Thoracic aorta (tissue), 2 donors: ENCODE data around the gene SSMEM1. TPM values are rescaled to one million over a fixed set of nuclear protein-coding genes. Genes with fewer than 3 reads are reported as not detected.
"Not testable (repeated sequence)": the region's sequence is repeated elsewhere in the genome, so short reads cannot be mapped to it uniquely, and the experiment has no call there.

Source experiments
- ATAC-seq: fragments of 150-250 bp; one replicate; pipeline ENCODE4 v1.8.0; 2017; ENCODE audit warnings: low read depth; ENCODE audit not compliant: insufficient number of reproducible peaks, low FRiP score
- DNase-seq: peaks from one replicate; pipeline ENCODE4 v3.0.0-alpha.2; 2020; ENCODE audit warnings: low spot score
- H3K27ac ChIP-seq, 2 donors: fragments of 200-600 bp; sonication (generic); 1 replicate in 1 of 2; 2 replicates in 1 of 2; pipeline ENCODE4 v1.5.1; 2016; ENCODE audit warnings: mild to moderate bottlenecking in 2 of 2, moderate library complexity in 2 of 2
- H3K27me3 ChIP-seq: fragments of 200-600 bp; sonication (generic); replicated peaks from 2 replicates; pipeline ENCODE4 v1.6.0; 2016; ENCODE audit warnings: mild to moderate bottlenecking; ENCODE audit not compliant: insufficient read depth
- H3K36me3 ChIP-seq: fragments of 200-600 bp; sonication (generic); one replicate; pipeline ENCODE4 v1.5.1; 2016
- H3K4me1 ChIP-seq, 2 donors: fragments of 200-600 bp; sonication (generic); 1 replicate in 1 of 2; 2 replicates in 1 of 2; pipeline versions ENCODE4 v1.5.1 to v1.6.0; 2016; ENCODE audit warnings: low read depth in 2 of 2, mild to moderate bottlenecking in 1 of 2; ENCODE audit not compliant: control insufficient read depth in 1 of 2
- H3K4me3 ChIP-seq: fragments of 200-600 bp; sonication (generic); 2 replicates; pipeline ENCODE4 v1.5.1; 2016; ENCODE audit warnings: mild to moderate bottlenecking
- H3K9me3 ChIP-seq: fragments of 200-600 bp; sonication (generic); 2 replicates; pipeline ENCODE4 v1.5.1; 2016
- total RNA-seq, 2 donors: library from RNA; depleted of rRNA; stranded (reverse); fragments of >200 nt; gene quantifications; one replicate each; pipeline versions ENCODE4 v1.1.0 to v1.2.3, GENCODE V29; 2016
- TF ChIP-seq, protein P1 (sequence below): fragments of 200-600 bp; sonication (generic); IDR thresholded peaks from one replicate; pipeline ENCODE4 v1.5.1; 2019; ENCODE audit warnings: antibody characterized with exemption

SSMEM1 gene
- total RNA-seq, 2 donors from 2014 or later: not detected

DNA sequence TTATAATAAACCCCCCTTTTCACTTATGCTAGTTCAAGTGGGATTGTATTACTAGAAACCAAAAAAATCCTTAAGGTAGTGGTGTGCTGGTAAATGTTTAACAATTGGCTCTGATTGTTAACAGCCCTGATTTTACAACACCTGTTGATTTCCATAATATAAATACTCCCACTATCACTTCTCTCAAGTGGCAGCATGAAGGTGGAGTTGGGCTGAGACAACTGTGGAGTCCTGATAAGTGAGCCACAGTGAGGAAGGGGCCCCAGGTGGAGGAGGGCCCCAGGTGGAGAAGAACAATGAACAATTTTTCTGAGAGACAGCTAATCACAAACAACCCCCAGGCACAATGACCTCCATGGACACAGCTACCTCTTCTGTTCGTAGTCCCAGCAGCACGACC, 26.4 kb downstream of the SSMEM1 start:
- DNase-seq (no peak), ATAC-seq (no peak)
- Histone ChIP-seq H3K4me3 (no peak overlapping the region), H3K27ac (no peak overlapping the region), H3K9me3 (no peaks in the 10 kb centered on the region), H3K4me1 (no peaks in the 10 kb centered on the region), H3K36me3 (no peaks in the 10 kb centered on the region), H3K27me3 (no peaks in the 10 kb centered on the region)
- TF ChIP-seq, protein P1, sequence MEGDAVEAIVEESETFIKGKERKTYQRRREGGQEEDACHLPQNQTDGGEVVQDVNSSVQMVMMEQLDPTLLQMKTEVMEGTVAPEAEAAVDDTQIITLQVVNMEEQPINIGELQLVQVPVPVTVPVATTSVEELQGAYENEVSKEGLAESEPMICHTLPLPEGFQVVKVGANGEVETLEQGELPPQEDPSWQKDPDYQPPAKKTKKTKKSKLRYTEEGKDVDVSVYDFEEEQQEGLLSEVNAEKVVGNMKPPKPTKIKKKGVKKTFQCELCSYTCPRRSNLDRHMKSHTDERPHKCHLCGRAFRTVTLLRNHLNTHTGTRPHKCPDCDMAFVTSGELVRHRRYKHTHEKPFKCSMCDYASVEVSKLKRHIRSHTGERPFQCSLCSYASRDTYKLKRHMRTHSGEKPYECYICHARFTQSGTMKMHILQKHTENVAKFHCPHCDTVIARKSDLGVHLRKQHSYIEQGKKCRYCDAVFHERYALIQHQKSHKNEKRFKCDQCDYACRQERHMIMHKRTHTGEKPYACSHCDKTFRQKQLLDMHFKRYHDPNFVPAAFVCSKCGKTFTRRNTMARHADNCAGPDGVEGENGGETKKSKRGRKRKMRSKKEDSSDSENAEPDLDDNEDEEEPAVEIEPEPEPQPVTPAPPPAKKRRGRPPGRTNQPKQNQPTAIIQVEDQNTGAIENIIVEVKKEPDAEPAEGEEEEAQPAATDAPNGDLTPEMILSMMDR: no peak

DNA sequence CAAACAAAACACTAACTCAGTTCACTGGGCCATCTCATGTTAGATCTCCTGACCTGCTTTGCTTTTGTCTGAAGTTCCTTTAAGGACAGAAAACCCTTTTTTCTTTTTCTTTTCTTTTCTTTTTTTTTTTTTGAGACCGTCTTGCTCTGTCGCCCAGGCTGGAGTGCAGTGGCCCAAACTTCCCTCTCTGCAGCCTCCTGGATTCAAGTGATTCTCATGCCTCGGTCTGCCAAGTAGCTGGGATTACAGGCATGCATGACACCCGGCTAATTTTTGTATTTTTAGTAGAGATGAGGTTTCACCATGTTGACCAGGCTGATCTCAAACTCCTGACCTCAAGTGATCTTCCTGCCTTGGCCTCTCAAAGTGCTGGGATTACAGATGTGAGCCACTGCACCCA, 28.7 kb downstream of the SSMEM1 start:
- not testable (repeated sequence) for H3K4me3 ChIP-seq, ATAC-seq, H3K36me3 ChIP-seq, H3K27me3 ChIP-seq, H3K27ac ChIP-seq, DNase-seq, H3K9me3 ChIP-seq, H3K4me1 ChIP-seq

DNA sequence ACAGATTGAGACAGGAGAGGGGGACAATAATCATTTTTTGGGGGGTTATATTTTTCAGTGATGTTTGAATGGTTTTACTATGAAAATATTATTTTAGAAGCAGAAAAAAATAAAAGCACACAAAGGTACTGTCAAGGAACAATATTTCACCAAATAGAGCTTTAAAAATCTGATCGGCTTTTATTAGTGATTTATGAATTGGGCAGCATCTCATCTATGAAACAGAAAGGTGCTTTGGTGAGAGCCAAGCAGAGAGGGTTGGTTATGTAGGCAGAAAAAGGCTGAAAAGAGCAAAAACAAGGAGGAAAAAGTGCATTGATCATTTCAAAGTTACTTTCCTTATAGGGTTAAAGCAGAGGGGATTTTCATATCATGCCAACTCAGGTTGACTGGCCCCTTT, 32.6 kb downstream of the SSMEM1 start:
- Histone ChIP-seq H3K9me3 (no peaks in the 10 kb centered on the region), H3K27ac (no peak overlapping the region), H3K36me3 (no peaks in the 10 kb centered on the region), H3K27me3 (no peaks in the 10 kb centered on the region), H3K4me3 (no peak overlapping the region), H3K4me1 (no peaks in the 10 kb centered on the region)
- TF ChIP-seq, protein P1: no peak
- DNase-seq (no peak), ATAC-seq (no peak)

DNA sequence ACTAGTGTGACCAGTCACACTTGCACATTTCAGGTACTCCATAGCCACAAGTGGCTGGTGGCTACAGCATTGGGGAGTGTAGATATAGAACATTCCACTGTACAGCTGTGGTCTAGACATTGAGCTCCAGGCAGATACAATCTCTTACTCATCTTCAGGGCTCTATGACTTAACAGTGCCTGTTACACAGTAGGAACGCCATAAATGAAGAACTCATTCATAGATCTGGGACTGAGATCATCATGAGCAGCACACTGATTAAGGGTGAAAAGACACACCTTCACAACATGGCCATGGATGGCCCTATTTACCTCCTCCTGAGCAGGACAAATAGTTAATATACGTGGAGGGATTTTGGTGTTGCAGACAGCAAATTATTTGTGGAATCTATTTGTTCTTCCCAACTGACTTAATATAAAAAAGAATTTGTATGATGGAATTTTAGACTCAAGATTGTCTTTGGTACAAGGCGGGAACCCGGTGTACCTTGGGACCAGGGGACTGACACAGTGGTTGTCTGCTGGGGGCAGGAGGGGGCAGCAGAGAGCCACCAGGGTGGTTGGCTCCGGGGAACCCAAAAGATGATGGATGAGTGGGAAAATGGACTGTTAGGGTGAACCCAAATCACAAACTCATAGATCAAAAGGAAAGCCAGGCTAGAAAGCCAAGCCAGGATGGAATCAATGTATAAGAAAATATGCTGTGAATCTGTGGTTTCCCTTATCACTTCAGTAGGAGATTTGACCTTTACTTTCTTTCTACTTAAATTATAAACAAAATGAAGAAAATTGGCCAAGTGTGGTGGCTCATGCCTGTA, 34.7 kb downstream of the SSMEM1 start:
- Histone ChIP-seq H3K9me3 (no peaks in the 10 kb centered on the region), H3K4me3 (no peak overlapping the region), H3K36me3 (no peaks in the 10 kb centered on the region), H3K4me1 (no peaks in the 10 kb centered on the region), H3K27ac (no peak overlapping the region), H3K27me3 (no peaks in the 10 kb centered on the region)
- no peak for ATAC-seq
- DNase-seq: no peak
- TF ChIP-seq, protein P1: peak; percentile 80

DNA sequence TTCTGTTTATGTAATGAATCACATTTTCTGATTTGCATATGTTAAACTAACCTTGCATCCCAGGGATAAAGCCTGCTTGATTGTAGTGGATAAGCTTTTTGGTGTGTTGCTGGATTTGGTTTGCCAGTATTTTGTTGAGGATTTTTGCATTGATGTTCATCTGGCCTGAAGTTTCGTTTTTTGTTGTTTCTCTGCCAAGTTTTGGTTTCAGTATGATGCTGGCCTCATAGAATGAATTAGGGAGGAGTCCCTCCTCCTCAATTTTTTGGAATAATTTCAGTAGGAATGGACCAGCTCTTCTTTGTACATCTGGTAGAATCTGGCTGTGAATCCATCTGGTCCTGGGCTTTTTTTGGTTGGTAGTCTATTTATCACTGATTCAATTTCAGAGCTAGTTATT, 35.8 kb downstream of the SSMEM1 start:
- H3K27me3 ChIP-seq, H3K27ac ChIP-seq, H3K36me3 ChIP-seq, H3K4me3 ChIP-seq, DNase-seq, H3K4me1 ChIP-seq, H3K9me3 ChIP-seq, ATAC-seq: not testable (repeated sequence)

DNA sequence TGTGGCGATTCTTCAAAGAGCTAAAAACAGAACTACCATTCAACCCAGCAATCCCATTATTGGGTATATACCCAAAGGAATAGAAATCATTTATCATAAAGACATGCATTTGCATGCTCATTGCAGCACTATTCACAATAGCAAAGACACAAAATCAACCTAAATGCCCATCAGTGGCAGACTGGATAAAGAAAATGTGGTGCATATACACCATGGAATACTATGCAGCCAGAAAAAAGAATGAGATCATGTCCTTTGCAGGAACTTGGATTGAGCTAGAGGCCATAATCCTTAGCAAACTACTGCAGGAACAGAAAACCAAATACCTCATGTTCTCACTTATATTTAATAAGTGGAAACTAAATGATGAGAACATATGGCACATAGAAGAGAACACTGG, 38.8 kb downstream of the SSMEM1 start:
- not testable (repeated sequence) for H3K4me1 ChIP-seq, ATAC-seq

DNA sequence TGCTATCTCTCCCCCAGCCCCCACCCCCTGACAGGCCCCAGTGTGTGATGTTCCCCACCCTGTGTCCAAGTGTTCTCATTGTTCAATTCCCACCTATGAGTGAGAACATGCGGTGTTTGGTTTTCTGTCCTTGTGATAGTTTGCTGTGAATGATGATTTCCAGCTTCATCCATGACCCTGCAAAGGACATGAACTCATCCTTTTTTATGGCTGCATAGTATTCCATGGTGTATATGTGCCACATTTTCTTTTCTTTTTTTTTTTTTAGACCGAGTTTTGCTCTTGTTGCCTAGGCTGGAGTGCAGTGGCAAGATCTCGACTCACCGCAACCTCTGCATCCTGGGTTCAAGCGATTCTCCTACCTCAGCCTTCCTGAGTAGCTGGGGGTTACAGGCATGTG, 41.2 kb downstream of the SSMEM1 start:
- H3K27me3 ChIP-seq, DNase-seq, H3K36me3 ChIP-seq, H3K27ac ChIP-seq, ATAC-seq, H3K4me3 ChIP-seq, H3K9me3 ChIP-seq, H3K4me1 ChIP-seq: not testable (repeated sequence)

More for the DNA sequence above, 38.8 kb downstream of the SSMEM1 start:
- H3K4me3 ChIP-seq, H3K27me3 ChIP-seq, H3K27ac ChIP-seq, DNase-seq, H3K9me3 ChIP-seq, H3K36me3 ChIP-seq: not testable (repeated sequence)

DNA sequence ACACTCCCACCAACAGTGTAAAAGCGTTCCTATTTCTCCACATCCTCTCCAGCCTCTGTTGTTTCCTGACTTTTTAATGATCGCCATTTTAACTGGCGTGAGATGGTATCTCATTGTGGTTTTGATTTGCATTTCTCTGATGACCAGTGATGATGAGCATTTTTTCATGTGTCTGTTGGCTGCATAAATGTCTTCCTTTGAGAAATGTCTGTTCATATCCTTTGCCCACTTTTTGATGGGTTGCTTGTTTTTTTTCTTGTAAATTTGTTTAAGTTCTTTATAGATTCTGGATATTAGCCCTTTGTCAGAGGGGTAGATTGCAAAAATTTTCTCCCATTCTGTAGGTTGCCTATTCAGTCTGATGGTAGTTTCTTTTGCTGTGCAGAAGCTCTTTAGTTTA, 42.0 kb downstream of the SSMEM1 start:
- H3K36me3 ChIP-seq, H3K9me3 ChIP-seq, H3K4me3 ChIP-seq, H3K4me1 ChIP-seq, ATAC-seq, H3K27ac ChIP-seq, H3K27me3 ChIP-seq, DNase-seq: not testable (repeated sequence)
